Activated naive CD4-positive, alpha-beta T cell treated with anti-CD3 and anti-CD28 coated beads, Interleukin-2, amount 50 U/mL, for 72 hours (primary cell): ENCODE data around the gene PFKFB4. TPM values are rescaled to one million over a fixed set of nuclear protein-coding genes. Genes with fewer than 3 reads are reported as not detected.
A peak's percentile ranks its signal among the peaks of the same experiment; 100 is the strongest.

Experiments
- ATAC-seq, 2 donors: fragments of 150-1000 bp; cut with Tn5 transposase; 2 replicates each; pipeline ENCODE4 v1.10.0; 2021; ENCODE audit warnings: mild to moderate bottlenecking in 2 of 2, moderate library complexity in 2 of 2
- DNase-seq, 2 donors: peaks; one replicate each; pipeline ENCODE4 v3.0.0; 2021 to 2022; ENCODE audit warnings: low spot score in 2 of 2
- H3K27ac Mint-ChIP-seq, 2 donors: one replicate each; pipeline ENCODE4 v1.8.0; 2022; ENCODE audit warnings: mild to moderate bottlenecking in 2 of 2, mixed read lengths in 2 of 2
- H3K36me3 Mint-ChIP-seq, 2 donors: one replicate each; pipeline ENCODE4 v1.8.0; 2022; ENCODE audit warnings: mixed read lengths in 2 of 2
- H3K9me3 Mint-ChIP-seq, 2 donors: one replicate each; pipeline ENCODE4 v1.8.0; 2022; ENCODE audit warnings: mixed read lengths in 2 of 2
- total RNA-seq, 2 donors: library from RNA; stranded (reverse); gene quantifications; one replicate each; pipeline ENCODE4 v1.2.3, GENCODE V29; 2022

Gene PFKFB4
- total RNA-seq, 2 donors from 2014 or later: 6.3 to 139 TPM

- no peak for ATAC-seq
- no peak for DNase-seq
- Mint-ChIP-seq H3K36me3 (peaks cover 0 to 37% of the 10 kb centered on the region in 2 donors), H3K9me3 (no peaks in the 10 kb centered on the region), H3K27ac (peak overlapping the region; percentile 29 to 55)
Observed at GRCh38 chr3:48524970-48525369, 31.6 kb downstream of the PFKFB4 start.

DNA sequence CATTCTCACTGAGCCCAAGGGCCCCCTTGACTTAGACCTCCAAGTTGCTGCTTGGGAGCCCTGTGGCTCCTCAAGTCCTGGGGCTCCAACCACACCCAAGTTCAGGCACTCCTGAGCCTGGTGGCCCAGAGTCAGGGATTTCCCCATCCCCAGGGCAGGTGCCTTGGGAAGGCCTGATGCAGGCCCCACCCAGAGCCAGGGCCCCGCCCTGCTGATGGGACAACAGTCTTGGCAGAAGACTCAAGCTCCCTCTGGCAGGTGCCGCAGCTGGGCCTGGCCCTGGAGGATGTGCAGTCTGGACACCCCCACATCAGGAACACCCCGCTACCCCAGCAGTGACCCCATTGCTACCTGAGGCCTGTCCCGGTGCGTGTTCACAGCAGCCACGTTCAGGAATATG lies 35.0 kb downstream of the PFKFB4 start:
- no peak for DNase-seq
- Mint-ChIP-seq H3K27ac (no peak overlapping the region), H3K9me3 (no peaks in the 10 kb centered on the region), H3K36me3 (peaks cover 0 to 18% of the 10 kb centered on the region in 2 donors)
- no peak for ATAC-seq

- ATAC-seq (peak; percentile 6 to 10), DNase-seq (no peak)
- peak overlapping the region in 1 of 2 donors; percentile 33 for H3K27ac Mint-ChIP-seq
- H3K9me3 Mint-ChIP-seq: no peaks in the 10 kb centered on the region
- peaks cover 0 to 11% of the 10 kb centered on the region in 2 donors for H3K36me3 Mint-ChIP-seq
Observed at GRCh38 chr3:48519277-48519643, 37.3 kb downstream of the PFKFB4 start.

DNA sequence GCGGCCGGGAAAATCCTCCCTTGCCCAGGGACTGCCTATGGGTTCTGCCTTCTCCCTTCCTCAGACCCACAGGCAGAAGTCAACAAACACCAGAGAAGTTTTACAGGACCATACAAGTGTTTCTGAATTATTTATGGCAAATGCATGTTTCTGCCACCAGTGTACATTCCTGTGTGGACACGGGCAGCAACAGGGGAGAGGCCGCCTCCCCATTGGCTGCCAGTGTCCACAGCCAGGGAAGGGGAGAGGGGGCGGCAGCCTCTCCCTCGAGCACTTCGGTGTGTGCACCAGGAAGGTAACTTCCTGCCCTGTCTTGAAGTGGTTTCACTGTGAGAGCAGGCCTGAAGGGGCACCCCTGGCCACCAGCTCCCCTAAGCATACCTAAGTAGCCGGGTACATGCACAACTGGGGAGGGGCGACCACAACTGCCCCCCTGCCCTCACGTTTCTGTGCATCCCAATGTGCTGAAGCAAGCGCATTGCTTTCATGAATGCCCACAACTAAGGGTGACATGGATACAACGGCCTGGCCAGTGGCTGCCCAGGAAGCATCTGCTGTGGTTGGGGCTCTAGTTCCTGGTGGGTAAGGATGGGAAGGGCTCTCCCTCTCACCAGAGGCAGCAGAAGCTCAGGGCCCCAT lies 37.8 kb downstream of the PFKFB4 start:
- H3K9me3 Mint-ChIP-seq: no peaks in the 10 kb centered on the region
- ATAC-seq (peak; percentile 5 to 17), DNase-seq (no peak)
- peak overlapping the region in 1 of 2 donors; percentile 33 for H3K27ac Mint-ChIP-seq
- peaks cover 0 to 11% of the 10 kb centered on the region in 2 donors for H3K36me3 Mint-ChIP-seq

DNA sequence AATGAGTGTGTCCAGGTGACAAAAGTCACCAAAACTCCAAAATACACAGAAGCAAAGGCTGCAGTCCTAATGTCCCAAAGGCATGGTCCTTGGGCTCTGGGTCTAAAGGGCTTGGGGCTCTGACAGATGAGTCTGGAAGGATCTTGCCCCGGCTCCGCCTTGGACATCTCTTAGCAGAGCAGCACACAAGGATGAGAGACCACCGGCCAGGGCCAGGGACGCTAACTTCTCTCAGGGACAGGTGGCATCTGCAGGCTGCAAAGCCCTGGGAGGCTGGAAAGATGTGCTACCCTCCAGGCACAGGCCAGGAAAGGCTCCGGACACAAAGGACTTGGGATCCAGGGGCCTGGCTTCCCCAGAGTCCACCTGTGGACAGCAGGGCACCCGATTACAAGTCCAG lies 38.5 kb downstream of the PFKFB4 start:
- no peaks in the 10 kb centered on the region for H3K9me3 Mint-ChIP-seq
- peak overlapping the region in 1 of 2 donors; percentile 33 for H3K27ac Mint-ChIP-seq
- ATAC-seq (no peak), DNase-seq (no peak)
- peaks cover 0 to 11% of the 10 kb centered on the region in 2 donors for H3K36me3 Mint-ChIP-seq

- peak in 1 of 2 donors; percentile 35 for ATAC-seq
- no peaks in the 10 kb centered on the region for H3K9me3 Mint-ChIP-seq
- H3K36me3 Mint-ChIP-seq: peaks cover 0 to under 1% of the 10 kb centered on the region in 2 donors
Observed at GRCh38 chr3:48516571-48516970, 40.0 kb downstream of the PFKFB4 start.

GRCh38 chr3:48514431-48515227 lies 42.0 kb downstream of the PFKFB4 start:
- DNase-seq (no peak), ATAC-seq (peak; percentile 49 to 74)
- Mint-ChIP-seq H3K9me3 (no peaks in the 10 kb centered on the region), H3K36me3 (no peaks in the 10 kb centered on the region), H3K27ac (no peak overlapping the region)

More at GRCh38 chr3:48516571-48516970, 40.0 kb downstream of the PFKFB4 start:
- no peak for DNase-seq
- H3K27ac Mint-ChIP-seq: no peak overlapping the region

DNA sequence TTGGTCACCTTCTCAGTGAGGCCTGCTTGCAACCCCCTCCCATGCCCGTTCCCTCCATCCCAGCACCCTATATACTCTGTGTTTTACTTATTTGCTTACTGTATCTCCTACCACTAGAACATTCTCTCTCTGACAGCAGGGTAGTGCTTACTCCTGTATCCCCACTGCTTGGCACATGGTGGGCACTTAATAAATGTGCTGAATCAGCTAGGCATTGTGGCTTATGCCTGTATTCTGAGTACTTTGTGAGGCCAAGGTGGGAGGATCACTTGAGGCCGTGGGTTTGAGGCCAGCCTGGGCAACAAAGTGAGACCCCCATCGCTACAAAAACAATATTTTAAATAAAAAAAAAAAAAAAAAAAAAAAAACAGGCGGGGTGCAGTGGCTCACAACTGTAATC lies 45.1 kb downstream of the PFKFB4 start:
- DNase-seq (no peak), ATAC-seq (no peak)
- Mint-ChIP-seq H3K36me3 (no peaks in the 10 kb centered on the region), H3K27ac (peak overlapping the region in 1 of 2 donors; percentile 14), H3K9me3 (no peaks in the 10 kb centered on the region)

DNA sequence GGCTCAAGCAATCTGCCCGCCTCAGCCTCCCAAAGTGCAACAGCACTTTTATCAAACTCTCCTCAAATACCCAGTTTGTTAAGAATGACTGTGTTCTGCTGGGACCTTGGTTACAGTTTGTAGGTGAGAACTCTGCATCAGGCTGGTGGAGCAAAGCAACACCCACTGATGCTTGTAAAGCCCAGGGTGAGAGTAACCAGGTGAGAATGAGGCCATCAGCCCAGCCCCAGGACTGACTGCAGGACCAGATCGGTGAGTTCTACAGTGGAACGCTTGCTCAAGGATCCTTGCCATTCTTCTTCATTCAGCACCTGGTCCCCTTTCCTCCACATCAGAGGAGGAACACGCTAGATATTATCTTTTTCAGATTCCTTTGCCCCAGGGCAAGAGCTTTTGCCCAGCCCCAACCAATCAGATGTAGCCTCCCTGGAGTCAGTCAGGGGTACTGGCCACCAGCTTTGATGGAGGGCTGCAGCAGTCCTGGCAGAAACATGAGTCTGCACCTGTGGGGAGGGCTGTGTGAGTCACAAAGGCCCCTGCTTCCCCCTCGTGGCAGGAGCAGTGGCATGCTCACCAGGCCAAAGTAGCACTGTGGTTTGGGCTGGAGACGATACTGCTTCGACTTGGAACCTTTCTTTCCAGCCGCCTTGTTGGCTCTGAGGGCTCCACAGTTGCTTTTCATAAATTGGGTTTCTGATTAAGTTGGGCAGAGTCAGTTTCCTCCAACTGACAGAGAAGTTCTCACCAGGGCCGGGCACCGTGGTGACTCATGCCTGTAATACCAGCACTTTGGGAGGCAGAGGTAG lies 49.1 kb downstream of the PFKFB4 start:
- DNase-seq: peak; percentile 64 to 80
- H3K36me3 Mint-ChIP-seq: no peaks in the 10 kb centered on the region
- no peaks in the 10 kb centered on the region for H3K9me3 Mint-ChIP-seq
- peak overlapping the region; percentile 77 to 84 for H3K27ac Mint-ChIP-seq
- peak; percentile 82 to 87 for ATAC-seq

- DNase-seq: no peak
- no peak for ATAC-seq
- Mint-ChIP-seq H3K27ac (no peak overlapping the region), H3K36me3 (no peaks in the 10 kb centered on the region), H3K9me3 (no peaks in the 10 kb centered on the region)
Observed at GRCh38 chr3:48505968-48506504, 50.6 kb downstream of the PFKFB4 start.

DNA sequence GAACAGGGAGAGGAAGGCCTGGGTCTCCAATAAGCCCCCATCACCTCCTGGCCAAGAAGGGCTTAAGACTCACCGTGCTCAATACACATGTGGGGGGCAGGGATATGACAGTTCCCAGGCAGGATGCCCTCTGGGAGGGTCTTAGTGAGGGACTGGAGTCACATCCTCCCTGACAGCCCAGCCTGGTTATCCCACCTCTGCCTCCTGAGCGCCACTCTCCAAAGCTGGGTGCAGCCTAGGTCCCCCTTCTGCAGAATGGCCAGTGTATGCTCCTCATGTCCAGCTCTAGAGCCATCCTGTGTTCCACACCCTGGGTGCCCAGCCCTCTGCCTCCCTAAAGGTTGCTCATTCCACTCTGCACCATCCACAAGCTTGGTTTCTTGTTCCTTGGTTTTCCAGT lies 51.5 kb downstream of the PFKFB4 start:
- DNase-seq (no peak), ATAC-seq (no peak)
- H3K9me3 Mint-ChIP-seq: no peaks in the 10 kb centered on the region
- no peaks in the 10 kb centered on the region for H3K36me3 Mint-ChIP-seq
- peak overlapping the region in 1 of 2 donors; percentile 76 for H3K27ac Mint-ChIP-seq

DNA sequence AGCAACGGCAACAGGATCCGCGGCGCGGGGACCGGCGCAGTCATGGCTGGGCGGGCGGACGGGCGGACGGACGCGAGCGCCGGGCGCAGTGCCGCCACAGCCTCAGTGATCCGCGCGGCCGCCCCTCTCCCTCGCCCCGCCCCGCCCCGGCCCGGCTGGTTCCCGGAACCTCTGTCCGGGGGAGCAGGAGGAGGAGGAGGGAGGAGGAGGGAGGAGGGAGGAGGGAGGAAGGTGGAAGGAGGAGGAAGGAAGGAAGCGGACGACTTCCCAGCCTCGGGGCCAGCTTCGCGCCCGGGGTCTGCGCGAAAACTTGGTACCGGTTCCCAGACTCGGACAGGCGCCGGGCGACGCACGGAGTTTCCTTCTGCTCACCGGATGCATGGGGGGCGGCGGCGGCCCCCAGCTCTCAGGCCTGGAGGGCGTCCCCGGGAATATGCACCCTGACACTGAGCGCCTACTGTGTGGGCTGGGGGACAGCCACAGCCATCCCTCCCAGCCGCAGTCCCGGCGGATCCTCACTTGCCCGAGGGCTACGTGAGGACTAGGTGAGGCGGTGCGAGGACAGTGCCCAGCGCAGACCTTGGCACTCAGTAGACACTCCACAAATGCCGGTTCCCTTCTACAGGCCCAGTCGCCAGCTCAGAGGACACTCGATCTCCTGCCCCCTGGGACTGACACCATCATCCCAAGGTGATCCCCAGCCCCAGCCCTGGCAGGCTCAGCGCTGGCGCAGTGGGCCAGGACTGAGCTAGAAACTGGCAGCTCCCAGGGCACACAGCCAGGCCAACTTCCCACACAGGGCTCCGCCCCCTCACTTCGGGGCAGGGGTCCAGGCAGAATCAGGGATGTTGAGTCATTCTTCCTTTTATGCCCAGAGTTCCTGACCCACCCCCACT lies 52.3 kb downstream of the PFKFB4 start, which contains the start of gene SHISA5:
TSS of gene SHISA5 (minus strand) at position 124 of the 896 bp plus-strand sequence. CDS start at position 44, 80 bp downstream.
- Mint-ChIP-seq H3K9me3 (no peaks in the 10 kb centered on the region), H3K27ac (peak within 1 kb of the TSS; percentile 76 to 94), H3K36me3 (no peaks in the 10 kb centered on the region)
- DNase-seq (peak; percentile 63 to 64), ATAC-seq (peak; percentile 61 to 67)

DNA sequence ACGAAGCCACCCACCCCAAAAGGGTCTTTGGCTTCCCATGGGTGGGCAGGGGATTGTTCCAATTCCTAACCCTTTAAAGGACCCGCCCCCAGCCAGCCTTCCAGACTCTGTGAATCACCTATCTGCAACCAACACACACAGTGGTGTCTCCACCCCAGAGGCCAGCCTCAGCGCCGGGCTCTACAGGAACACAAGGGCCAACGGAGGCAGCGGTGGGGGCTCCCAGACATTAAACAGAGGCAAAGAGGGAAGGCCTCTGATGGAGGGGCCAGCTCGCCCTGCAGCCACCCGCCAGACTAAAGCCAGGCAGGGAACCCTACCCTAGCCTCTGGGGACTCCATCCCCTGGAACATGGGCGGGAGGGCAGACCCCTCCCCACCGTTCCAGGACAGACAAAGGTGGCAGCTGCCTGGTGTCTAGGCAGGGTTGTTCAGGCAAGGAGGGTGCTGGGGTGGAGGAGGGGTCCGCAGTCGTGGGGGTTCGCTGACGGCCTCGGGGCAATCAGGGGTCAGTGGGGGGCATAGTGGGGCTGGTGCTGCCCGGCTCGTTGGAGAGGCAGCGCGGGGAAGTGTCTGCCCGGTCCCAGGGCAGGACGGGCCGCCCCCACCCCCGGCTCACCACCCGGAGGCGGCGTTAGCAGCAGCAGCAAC lies 53.1 kb downstream of the PFKFB4 start:
- Mint-ChIP-seq H3K9me3 (no peaks in the 10 kb centered on the region), H3K27ac (peak overlapping the region; percentile 69 to 94), H3K36me3 (peaks cover under 1 to 2% of the 10 kb centered on the region in 2 donors)
- DNase-seq (no peak), ATAC-seq (no peak)

DNA sequence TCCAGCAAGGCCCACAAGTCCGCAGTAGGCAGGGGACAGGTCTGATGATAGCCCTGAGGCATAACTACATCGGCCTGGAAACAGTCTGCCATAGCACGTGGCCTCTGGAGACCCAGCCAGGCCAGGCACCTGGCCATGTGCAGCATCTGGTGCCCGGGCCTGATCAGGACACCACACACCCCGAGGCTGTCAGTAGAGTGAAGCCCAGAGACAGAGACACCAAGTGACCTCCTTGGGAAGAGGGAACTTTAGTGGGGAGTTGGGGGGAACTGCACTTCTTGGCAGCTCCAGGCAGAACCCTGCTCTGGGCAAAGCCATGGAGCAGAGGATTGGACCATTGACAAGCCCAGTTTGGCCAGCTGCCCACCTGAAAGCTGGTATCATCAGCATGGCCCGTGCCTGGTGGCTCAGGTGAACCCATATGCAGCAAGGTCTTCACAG lies 53.9 kb downstream of the PFKFB4 start:
- Mint-ChIP-seq H3K9me3 (no peaks in the 10 kb centered on the region), H3K36me3 (peaks cover 6 to 10% of the 10 kb centered on the region in 2 donors), H3K27ac (peak overlapping the region in 1 of 2 donors; percentile 69)
- DNase-seq: no peak
- no peak for ATAC-seq

GRCh38 chr3:48502121-48502520 lies 54.5 kb downstream of the PFKFB4 start:
- Mint-ChIP-seq H3K36me3 (peaks cover 6 to 13% of the 10 kb centered on the region in 2 donors), H3K9me3 (no peaks in the 10 kb centered on the region), H3K27ac (peak overlapping the region in 1 of 2 donors; percentile 69)
- ATAC-seq (no peak), DNase-seq (no peak)
